Measurements from ENCODE around the gene NBEA. TPM values are rescaled to one million over a fixed set of nuclear protein-coding genes. Genes with fewer than 3 reads are reported as not detected.
A peak's percentile ranks its signal among the peaks of the same experiment; 100 is the strongest.

NBEA gene
- polyA plus RNA-seq, 2 of the 4 experiments (the other 2 are of a cell fraction) = 3.5 to 11.8 TPM

- ChIA-PET CTCF (no interaction called here), POLR2A (no interaction called here)
- no peak overlapping the region for H3K27ac ChIP-seq
- no peaks in the 10 kb centered on the region for H3K4me1 ChIP-seq
- TF ChIP-seq CTCF (IDR thresholded peaks at IDR 0.05) = no peak
- no peak for TF ChIP-seq ZFP36 (IDR thresholded peaks at IDR 0.05; ENCODE audit: borderline replicate concordance, partially characterized antibody)
- no peak for TF ChIP-seq ATOH8 (CRISPR knock-in tag; IDR thresholded peaks at IDR 0.05; ENCODE audit: low read depth)
- H3K4me2 ChIP-seq = no peak overlapping the region
- WGBS (ENCODE audit: missing lambda C conversion rate) = 91% methylated on average over 2 of the region's 2 CpGs
- no peak for DNase-seq (ENCODE audit: low read depth in 1 of 2, low spot score in 1 of 2)
- no peak for FAIRE-seq
- ATAC-seq = no peak
- H3K9me3 ChIP-seq = no peaks in the 10 kb centered on the region
- H3K4me3 ChIP-seq = no peak overlapping the region
These were observed 687.0 kb downstream of the NBEA start for GRCh38 chr13:35629026-35629425.

- ChIA-PET POLR2A (no interaction called here), CTCF (interaction anchor here (0.7 to 1.9 kb wide), 7 partner anchors 8 to 78 kb away, joined by 3 to 4 read pairs (median 4); no protein-coding TSS in a partner anchor)
- ATAC-seq = peak; percentile 92 to 97
- Histone ChIP-seq H3K4me3 (no peak overlapping the region), H3K9me3 (no peaks in the 10 kb centered on the region), H3K4me2 (no peak overlapping the region), H3K4me1 (no peaks in the 10 kb centered on the region), H3K27ac (no peak overlapping the region)
- peak; percentile 15 to 61 for DNase-seq (ENCODE audit: low read depth in 1 of 2, low spot score in 1 of 2)
- FAIRE-seq = no peak
- TF ChIP-seq ATOH8 (CRISPR knock-in tag; IDR thresholded peaks at IDR 0.05; ENCODE audit: low read depth) = no peak
- peak; percentile 58 for TF ChIP-seq CTCF (IDR thresholded peaks at IDR 0.05)
- TF ChIP-seq HOXA7 (CRISPR knock-in tag; IDR thresholded peaks at IDR 0.05) = no peak
- TF ChIP-seq RAD21 (conservative IDR thresholded peaks at IDR 0.05 in 1 of 2, IDR thresholded peaks at IDR 0.05 in 1 of 2) = peak in 1 of 2 experiments; percentile 35; a peak in 3 of 5 replicates
- 71% methylated on average over 5 of the region's 5 CpGs for WGBS (ENCODE audit: missing lambda C conversion rate)
These were observed 688.6 kb downstream of the NBEA start for GRCh38 chr13:35630551-35631275.

- POLR2A ChIA-PET = no interaction called here
- H3K4me3 ChIP-seq = no peak overlapping the region
- no peak for FAIRE-seq
- CTCF ChIA-PET = interaction anchor here (0.6 to 1.9 kb wide), 6 partner anchors 9 to 64 kb away, joined by 3 to 4 read pairs (median 3); no protein-coding TSS in a partner anchor
- no peak overlapping the region for H3K4me2 ChIP-seq
- ATAC-seq = no peak
- no peaks in the 10 kb centered on the region for H3K4me1 ChIP-seq
- no peaks in the 10 kb centered on the region for H3K9me3 ChIP-seq
- DNase-seq (ENCODE audit: low read depth in 1 of 2, low spot score in 1 of 2) = no peak
- no peak overlapping the region for H3K27ac ChIP-seq
- no peak for TF ChIP-seq RCOR1 (IDR thresholded peaks at IDR 0.05; ENCODE audit: low read depth, low read length)
- TF ChIP-seq ZFP36 (IDR thresholded peaks at IDR 0.05; ENCODE audit: borderline replicate concordance, partially characterized antibody) = no peak
- no peak for TF ChIP-seq PHF8 (IDR thresholded peaks at IDR 0.05; ENCODE audit: borderline replicate concordance, low read depth)
- no peak for TF ChIP-seq TP53 (CRISPR knock-in tag; IDR thresholded peaks at IDR 0.05)
- no peak for TF ChIP-seq POLR2AphosphoS2 (conservative IDR thresholded peaks at IDR 0.05; ENCODE audit: low read length)
- no peak for TF ChIP-seq ZSCAN20 (CRISPR knock-in tag; IDR thresholded peaks at IDR 0.05)
- TF ChIP-seq FOSL2 (IDR thresholded peaks at IDR 0.05) = no peak
- no peak for TF ChIP-seq FOSL2 (CRISPR knock-in tag; IDR thresholded peaks at IDR 0.05)
- TF ChIP-seq HDAC2 (IDR thresholded peaks at IDR 0.05) = no peak
- TF ChIP-seq HOXB13 (CRISPR knock-in tag; IDR thresholded peaks at IDR 0.05; ENCODE audit: low read depth) = no peak
- TF ChIP-seq CHD4 (IDR thresholded peaks at IDR 0.05; ENCODE audit: borderline replicate concordance) = no peak
- TF ChIP-seq FOXS1 (CRISPR knock-in tag; IDR thresholded peaks at IDR 0.05) = no peak
- no peak for TF ChIP-seq NFE2L2 (conservative IDR thresholded peaks at IDR 0.05; ENCODE audit: low read length)
- TF ChIP-seq HES2 (IDR thresholded peaks at IDR 0.05) = no peak
- TF ChIP-seq SMC3 (IDR thresholded peaks at IDR 0.05) = no peak
- TF ChIP-seq KDM1A (IDR thresholded peaks at IDR 0.05; ENCODE audit: low read depth) = no peak
These were observed 689.6 kb downstream of the NBEA start for GRCh38 chr13:35631666-35632065.

Measured in A549 (cell line).